A549 (cell line): ENCODE results near the gene HRH3. TPM values are rescaled to one million over a fixed set of nuclear protein-coding genes. Genes with fewer than 3 reads are reported as not detected.

ENCODE experiments used
- ATAC-seq, 2 experiments: fragments of 200-7000 bp in 1 of 2; fragments of >200 bp in 1 of 2; cut with Nextera tagmentation in 1 of 2; cut with Tn5 transposase in 1 of 2; 3 replicates each; pipeline versions ENCODE4 v1.8.0 to v1.9.1; 2018 to 2020; ENCODE audit warnings: mild to moderate bottlenecking in 1 of 2, moderate library complexity in 1 of 2
- CTCF ChIA-PET: fragments of 300-600 bp; sonication (Branson Sonifier 250); formaldehyde crosslinking; extraction: SDS; loops from one replicate; lab custom pipeline; 2021; ENCODE audit warnings: antibody characterized with exemption, inconsistent platforms; lab: Yijun Ruan, JAX
- POLR2A ChIA-PET: fragments of 350-600 bp; formaldehyde crosslinking; extraction: SDS; loops from one replicate; lab custom pipeline; 2021; ENCODE audit warnings: antibody characterized with exemption, inconsistent platforms; lab: Yijun Ruan, JAX
- DNase-seq, 2 experiments: peaks; one replicate each; pipeline versions ENCODE4 v3.0.0 to v3.0.0-alpha.2; 2011 to 2016; ENCODE audit warnings: low read depth in 1 of 2, low spot score in 1 of 2
- FAIRE-seq: peaks from 2 replicates; lab custom pipeline; 2011; peaks lifted over from hg19 to GRCh38; lab: Jason Lieb, UNC
- H3K27ac ChIP-seq, 2 experiments: fragments of >200 bp; sonication (Bioruptor Twin); formaldehyde crosslinking; 3 replicates each; pipeline ENCODE4 v1.5.1; 2016 to 2017
- H3K4me1 ChIP-seq: fragments of >200 bp; sonication (Bioruptor Twin); formaldehyde crosslinking; 3 replicates; pipeline ENCODE4 v1.6.1; 2016
- H3K4me2 ChIP-seq: fragments of >200 bp; sonication (Bioruptor Twin); formaldehyde crosslinking; 3 replicates; pipeline ENCODE4 v1.6.1; 2016
- H3K4me3 ChIP-seq: fragments of >200 bp; sonication (Bioruptor Twin); formaldehyde crosslinking; 3 replicates; pipeline ENCODE4 v1.5.1; 2016
- H3K9me3 ChIP-seq: fragments of >200 bp; sonication (Bioruptor Twin); formaldehyde crosslinking; 3 replicates; pipeline ENCODE4 v1.6.1; 2016
- CHD2 ChIP-seq: fragments of 150-350 bp; IDR thresholded peaks from 2 replicates; pipeline ENCODE4 v1.6.1; 2014; ENCODE audit warnings: low read length; ENCODE audit not compliant: partially characterized antibody
- EHF ChIP-seq: fragments of 250-450 bp; sonication (Bioruptor Pico); IDR thresholded peaks from 2 replicates; pipeline ENCODE4 v1.5.0; 2020; ENCODE audit warnings: mild to moderate bottlenecking
- EHMT2 ChIP-seq: fragments of 200-600 bp; sonication (generic); IDR thresholded peaks from 2 replicates; pipeline ENCODE4 v1.6.1; 2016; ENCODE audit warnings: antibody characterized with exemption, low read depth, mild to moderate bottlenecking, moderate library complexity
- FOSL2 ChIP-seq, 2 experiments: fragments of 450-650 bp in 1 of 2; fragments of >200 bp in 1 of 2; sonication (Bioruptor Twin) in 1 of 2; formaldehyde crosslinking; IDR thresholded peaks; 2 replicates each; pipeline versions ENCODE4 v1.5.0 to v1.6.1; 2016 to 2020; ENCODE audit warnings: mild to moderate bottlenecking in 1 of 2, moderate library complexity in 1 of 2
- GATA3 ChIP-seq: IDR thresholded peaks from 2 replicates; pipeline ENCODE4 v1.6.1; 2012; ENCODE audit warnings: borderline replicate concordance
- HDAC2 ChIP-seq: fragments of 200-600 bp; sonication (generic); IDR thresholded peaks from 2 replicates; pipeline ENCODE4 v1.6.1; 2016
- HOXB13 ChIP-seq: fragments of 250-450 bp; sonication (Bioruptor Pico); IDR thresholded peaks from 2 replicates; pipeline ENCODE4 v1.5.0; 2020; ENCODE audit warnings: low read depth, mild to moderate bottlenecking, moderate library complexity
- JUNB ChIP-seq: fragments of >200 bp; sonication (Bioruptor Twin); formaldehyde crosslinking; IDR thresholded peaks from 2 replicates; pipeline ENCODE4 v1.6.1; 2016
- KDM5A ChIP-seq: fragments of 200-600 bp; sonication (generic); IDR thresholded peaks from 2 replicates; pipeline ENCODE4 v1.6.1; 2016; ENCODE audit warnings: antibody characterized with exemption, mild to moderate bottlenecking
- MAFK ChIP-seq: fragments of 450-650 bp; IDR thresholded peaks from 2 replicates; pipeline ENCODE4 v1.6.1; 2014; ENCODE audit not compliant: partially characterized antibody
- MAX ChIP-seq: IDR thresholded peaks from 2 replicates; pipeline ENCODE4 v1.6.1; 2012
- MYC ChIP-seq: IDR thresholded peaks from 2 replicates; pipeline ENCODE4 v1.6.1; 2012; ENCODE audit warnings: mild to moderate bottlenecking, inconsistent platforms, low read length, improper control_type of control experiment, borderline replicate concordance
- NPAS2 ChIP-seq: fragments of 250-450 bp; sonication (Bioruptor Pico); IDR thresholded peaks from 2 replicates; pipeline ENCODE4 v1.8.0; 2022; ENCODE audit warnings: mild to moderate bottlenecking, moderate library complexity, borderline replicate concordance
- PBX3 ChIP-seq: IDR thresholded peaks from 2 replicates; pipeline ENCODE4 v1.6.1; 2012
- RCOR1 ChIP-seq: fragments of 150-350 bp; IDR thresholded peaks from 2 replicates; pipeline ENCODE4 v1.6.1; 2014; ENCODE audit warnings: antibody characterized with exemption, low read length, low read depth
- REST ChIP-seq: fragments of 200-600 bp; sonication (generic); IDR thresholded peaks from 2 replicates; pipeline ENCODE4 v1.6.1; 2016; ENCODE audit warnings: antibody characterized with exemption, mild to moderate bottlenecking, moderate library complexity
- RFX5 ChIP-seq: fragments of 450-650 bp; IDR thresholded peaks from 2 replicates; pipeline ENCODE4 v1.7.1; 2014; ENCODE audit warnings: antibody characterized with exemption, mild to moderate bottlenecking, moderate library complexity
- RNF2 ChIP-seq: fragments of 200-600 bp; sonication (generic); IDR thresholded peaks from 2 replicates; pipeline ENCODE4 v1.6.1; 2016; ENCODE audit warnings: low read depth, mild to moderate bottlenecking, antibody characterized with exemption, moderate library complexity, borderline replicate concordance
- TP53 ChIP-seq: fragments of 250-450 bp; sonication (Bioruptor Pico); IDR thresholded peaks from 2 replicates; pipeline ENCODE4 v1.5.0; 2021; ENCODE audit warnings: mild to moderate bottlenecking, moderate library complexity
- ZC3H11A ChIP-seq: fragments of 450-650 bp; IDR thresholded peaks from 2 replicates; pipeline ENCODE4 v1.6.1; 2014; ENCODE audit warnings: antibody characterized with exemption, mild to moderate bottlenecking
- ZFP36 ChIP-seq: fragments of 450-650 bp; IDR thresholded peaks from 2 replicates; pipeline ENCODE4 v1.6.1; 2014; ENCODE audit warnings: borderline replicate concordance; ENCODE audit not compliant: partially characterized antibody
- WGBS: methylation state at CpG from one replicate; pipeline ENCODE4 v1.1.6; 2017; ENCODE audit errors: missing lambda C conversion rate; 5-methylcytosine and 5-hydroxymethylcytosine counted together
- polyA plus RNA-seq, 4 experiments: library from polyadenylated mRNA; depleted of rRNA in 3 of 4; stranded (reverse); fragments of >200 nt; fragmentation: RNase III in 1 of 4; extraction: RNeasy Plus Mini Kit Qiagen cat#74134 plus additional on column Dnase treatment in 1 of 4; gene quantifications; 2 replicates in 3 of 4; 3 replicates in 1 of 4; pipeline ENCODE4 v1.2.3, GENCODE V29; 2011 to 2017

HRH3 gene
- polyA plus RNA-seq, 2 of the 4 experiments (the other 2 are of a cell fraction): not detected

- WGBS: 15% methylated on average over 20 of the region's 21 CpGs
- Histone ChIP-seq H3K9me3 (no peaks in the 10 kb centered on the region), H3K4me3 (no peak overlapping the region), H3K27ac (no peak overlapping the region), H3K4me2 (no peak overlapping the region), H3K4me1 (peaks cover 13% of the 10 kb centered on the region; the same call in 2 of the 3 replicates)
- FAIRE-seq (no peak), ATAC-seq (no peak), DNase-seq (no peak)
- CTCF ChIA-PET: interaction anchor here (0.8 to 1.6 kb wide), 4 partner anchors 10 to 186 kb away, joined by 3 to 5 read pairs (median 3); no protein-coding TSS in a partner anchor
- POLR2A ChIA-PET: no interaction called here
- TF ChIP-seq FOSL2 (IDR thresholded peaks at IDR 0.05): no peak
- no peak for TF ChIP-seq FOSL2 (CRISPR knock-in tag; IDR thresholded peaks at IDR 0.05)
- no peak for TF ChIP-seq ZFP36
- no peak for TF ChIP-seq HDAC2
- no peak for TF ChIP-seq GATA3
- no peak for TF ChIP-seq RCOR1
- no peak for TF ChIP-seq CHD2
- no peak for TF ChIP-seq MAFK
- no peak for TF ChIP-seq REST
- no peak for TF ChIP-seq NPAS2
- TF ChIP-seq EHMT2: no peak
- no peak for TF ChIP-seq KDM5A
- TF ChIP-seq RFX5: no peak
- TF ChIP-seq MAX: no peak
- TF ChIP-seq TP53 (CRISPR knock-in tag): no peak
- no peak for TF ChIP-seq ZC3H11A
- no peak for TF ChIP-seq MYC
- TF ChIP-seq RNF2: no peak
- no peak for TF ChIP-seq JUNB
- no peak for TF ChIP-seq EHF (CRISPR knock-in tag)
These were observed 4.2 kb upstream of the HRH3 start for GRCh38 chr20:62224113-62224855.

- 38% methylated on average over 2 of the region's 9 CpGs for WGBS
- Histone ChIP-seq H3K9me3 (no peaks in the 10 kb centered on the region), H3K4me1 (peaks cover 17% of the 10 kb centered on the region; the same call in 2 of the 3 replicates), H3K4me2 (no peak overlapping the region), H3K27ac (no peak overlapping the region), H3K4me3 (no peak overlapping the region)
- no peak for ATAC-seq
- ChIA-PET CTCF (interaction anchor here (1.2 to 1.9 kb wide), 2 partner anchors 8 to 12 kb away, joined by 3 to 4 read pairs; no protein-coding TSS in a partner anchor), POLR2A (no interaction called here)
- no peak for FAIRE-seq
- TF ChIP-seq HOXB13 (CRISPR knock-in tag) (no peak), PBX3 (no peak)
- DNase-seq: no peak
These were observed 3.5 kb upstream of the HRH3 start for GRCh38 chr20:62223571-62223970.
